NCI-H128 (cell line): ENCODE measurements around the gene OR52B2.

ENCODE experiments used
- DNase-seq: peaks from one replicate; lab custom pipeline; 2025; ENCODE audit not compliant: unreplicated experiment; lab: John Stamatoyannopoulos, UW

Gene OR52B2

DNA sequence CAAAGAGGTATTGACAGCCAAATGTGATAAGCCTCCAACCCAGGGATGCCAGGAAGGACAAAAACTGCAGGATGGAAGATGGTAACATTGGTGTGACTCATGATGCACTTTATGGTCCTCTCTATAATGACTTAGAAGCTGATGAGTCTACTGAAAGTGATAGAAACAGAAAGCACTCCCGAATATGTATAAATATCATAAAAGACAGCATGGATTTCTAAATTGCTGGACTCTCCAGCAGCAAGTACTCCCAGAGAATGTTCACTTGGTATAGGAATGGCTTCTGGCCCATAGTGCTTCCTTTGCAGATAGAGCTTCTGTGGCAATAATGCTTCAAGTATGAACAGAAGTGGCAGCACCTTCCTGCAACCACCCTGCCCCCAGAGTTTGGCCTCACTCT, at the start of gene OR52B2:
TSS of gene OR52B2 (minus strand) at position 101 of the 400 bp plus-strand sequence. CDS start at position 101, 0 bp downstream.
- no peak for DNase-seq

DNA sequence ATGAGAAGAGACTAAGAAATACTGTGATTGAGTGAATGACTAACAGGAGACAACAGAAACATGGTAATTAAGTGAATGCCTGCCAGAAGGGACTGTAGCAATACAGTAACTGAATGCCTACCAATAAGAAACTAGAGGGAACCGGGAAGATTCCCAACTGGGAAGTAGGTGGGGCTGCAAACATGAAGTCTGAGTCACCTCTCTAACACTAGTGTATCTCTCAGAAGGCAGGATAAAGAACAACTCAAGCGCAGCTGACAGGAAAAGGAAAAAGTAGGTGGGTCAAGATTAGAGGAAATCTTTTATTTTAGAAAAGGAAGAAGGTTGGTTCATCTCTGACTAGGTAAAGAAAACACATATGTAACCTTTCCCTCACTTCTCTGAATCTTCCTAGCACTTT, 49.2 kb upstream of the OR52B2 start:
- no peak for DNase-seq

DNA sequence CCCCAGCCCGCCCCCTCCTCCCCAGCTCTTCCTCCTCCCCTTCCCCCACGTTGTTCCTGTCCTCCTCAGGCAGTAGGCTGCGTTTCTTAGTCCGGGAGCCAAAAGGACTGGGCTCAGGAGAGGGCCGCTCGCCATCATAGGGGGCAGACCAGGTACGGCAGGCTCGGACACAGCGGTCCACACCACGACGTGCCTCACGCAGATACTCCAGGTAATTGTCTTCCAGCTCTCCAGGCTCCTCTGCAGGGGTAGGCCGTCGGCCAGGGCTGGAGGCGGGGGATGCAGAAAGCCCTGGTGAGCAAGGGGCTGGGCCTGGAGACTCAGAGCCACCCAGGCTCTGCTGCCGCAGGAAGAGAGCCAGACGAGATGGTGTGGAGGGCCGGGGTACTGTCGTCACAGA, 47.6 kb upstream of the OR52B2 start:
- DNase-seq: no peak

DNA sequence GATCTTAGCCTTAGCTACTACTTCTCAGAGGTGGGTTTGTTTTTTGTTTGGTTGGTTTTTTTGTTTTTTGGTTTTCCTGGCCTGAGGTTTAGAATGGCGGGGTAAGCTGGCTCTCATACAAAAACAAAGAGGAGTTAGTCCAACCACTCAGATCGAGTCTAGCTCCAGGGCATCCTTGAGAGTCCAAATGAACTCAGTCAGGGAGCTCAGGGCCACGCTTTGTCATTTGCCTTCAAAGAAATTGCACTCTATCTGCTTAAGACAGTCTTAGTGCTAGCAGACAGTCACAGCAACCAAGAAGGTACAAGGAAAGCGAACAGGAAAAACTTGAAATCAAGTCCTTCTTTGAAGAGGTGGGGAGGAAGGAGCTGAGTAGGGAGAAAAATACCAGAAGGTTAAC, 46.4 kb upstream of the OR52B2 start:
- no peak for DNase-seq

DNA sequence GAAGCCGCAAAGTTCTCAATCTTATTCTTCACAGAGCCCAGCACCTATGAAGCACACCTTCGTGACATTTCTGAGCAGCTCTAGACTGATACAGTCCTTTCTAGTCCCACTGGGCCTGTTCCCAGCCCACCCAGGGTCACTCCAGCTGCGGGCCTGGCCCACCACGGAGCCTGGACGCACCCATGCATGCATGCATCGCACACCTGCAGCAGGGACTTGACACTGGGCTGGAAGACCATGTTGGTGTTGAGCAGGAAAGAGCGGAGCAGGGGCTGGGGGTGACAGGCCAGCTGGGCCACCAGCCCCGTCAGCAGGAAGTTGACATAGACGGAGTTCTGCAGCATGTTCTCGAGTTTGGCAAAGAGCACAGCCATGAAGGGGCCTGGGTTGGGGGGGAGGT, 44.4 kb upstream of the OR52B2 start:
- no peak for DNase-seq

DNA sequence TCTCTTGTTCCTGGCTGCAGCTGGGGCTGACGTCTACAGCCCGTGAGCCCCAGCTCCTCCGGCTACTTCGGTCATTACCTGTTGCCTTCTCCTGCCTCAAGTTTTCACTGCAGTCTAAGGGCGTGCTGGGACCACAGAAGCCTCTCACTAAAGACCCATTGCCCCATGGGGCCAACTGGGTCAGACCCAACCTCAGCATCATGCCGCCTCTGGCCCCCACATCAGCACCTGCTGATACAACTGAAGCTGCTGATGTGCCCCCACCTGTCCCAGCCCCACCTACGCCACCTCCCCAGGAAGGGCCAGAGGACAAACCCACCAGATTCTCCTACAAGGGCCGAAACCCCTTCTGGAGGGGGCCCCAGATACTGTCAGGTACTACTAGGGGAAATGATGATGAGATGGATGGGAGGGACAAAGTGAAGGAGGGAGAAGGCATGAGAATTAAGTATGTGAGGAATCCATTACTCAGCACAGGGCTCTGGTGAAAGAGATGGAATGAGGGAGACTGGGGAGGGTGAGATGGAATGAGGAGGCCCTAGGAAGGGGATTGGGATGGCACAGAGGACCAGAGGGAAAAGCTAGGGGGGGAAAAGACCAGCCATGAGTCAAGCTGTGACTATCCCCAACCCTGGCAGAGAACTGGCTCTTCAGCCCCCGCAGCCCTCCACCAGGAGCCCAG, 40.3 kb upstream of the OR52B2 start:
- no peak for DNase-seq

DNA sequence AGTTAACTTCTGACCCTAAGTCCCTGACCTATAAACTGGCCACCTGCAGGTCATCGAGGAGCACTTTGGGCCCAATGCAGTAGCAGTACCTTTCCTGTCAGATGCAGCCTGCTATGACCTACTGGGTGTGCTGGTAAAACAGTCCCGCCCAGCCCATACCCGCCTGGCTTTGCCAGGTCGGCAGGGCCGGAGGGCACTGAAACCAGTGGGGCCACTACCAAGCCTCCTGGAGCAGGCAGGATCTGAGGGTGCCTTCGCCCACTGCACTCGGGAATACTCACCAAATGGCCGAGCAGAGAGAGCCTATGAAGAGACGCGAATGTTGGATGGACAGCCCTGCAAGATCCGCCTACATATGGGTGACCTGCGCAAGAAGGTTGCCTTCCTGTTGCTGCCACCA, 39.7 kb upstream of the OR52B2 start:
- no peak for DNase-seq

DNA sequence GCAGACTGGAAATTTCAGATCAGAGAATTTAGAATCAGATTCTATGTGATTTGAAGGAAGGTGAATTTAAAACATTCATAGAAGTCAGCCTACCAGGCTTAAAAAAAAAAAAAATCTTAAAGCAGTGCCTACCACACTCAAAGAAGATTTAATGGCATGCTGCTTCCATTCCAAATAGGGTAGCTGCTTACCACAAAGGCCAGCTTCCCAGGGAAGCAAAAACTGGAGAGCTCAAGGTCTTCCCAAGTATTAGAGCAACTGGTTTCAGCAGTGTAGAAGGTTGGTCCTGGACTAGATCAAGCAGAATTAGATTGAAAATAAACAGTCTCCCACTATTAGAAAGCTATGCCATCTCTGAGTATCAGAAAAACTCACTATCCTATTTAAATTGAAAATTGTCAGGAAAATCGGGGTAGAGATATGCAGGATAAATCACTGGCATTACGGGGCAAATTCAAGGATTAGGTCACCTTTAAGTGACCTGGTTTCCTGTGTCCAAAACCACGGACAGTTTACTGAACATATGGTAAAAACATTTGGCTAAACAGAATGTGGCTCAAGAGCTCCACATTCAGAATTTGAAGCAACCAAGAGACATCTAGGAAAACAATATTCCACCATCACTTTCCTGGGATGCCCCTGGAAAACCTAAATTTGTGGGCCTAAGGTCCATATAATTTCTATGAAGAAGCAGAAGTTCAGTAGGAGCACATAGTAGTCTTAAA, 36.5 kb upstream of the OR52B2 start:
- DNase-seq: no peak

DNA sequence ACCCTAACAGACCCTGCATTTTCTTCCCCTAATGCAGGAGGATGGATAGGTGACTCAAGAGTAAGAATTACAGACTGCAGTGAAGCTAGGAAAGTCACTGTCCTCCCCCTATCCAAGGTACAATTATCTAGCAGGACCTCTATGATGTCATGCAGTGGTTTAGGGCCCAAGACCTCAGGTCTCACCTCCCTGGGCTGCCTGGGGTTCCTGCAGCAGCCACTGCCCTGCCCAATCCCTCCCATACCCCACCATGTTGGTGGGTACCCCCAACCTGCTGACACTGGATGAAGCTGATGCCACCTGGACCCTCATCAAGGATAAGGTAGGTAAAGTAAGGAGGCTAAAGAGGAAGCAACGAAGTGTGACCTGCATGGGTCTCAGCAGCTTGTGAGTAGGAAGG, 35.2 kb upstream of the OR52B2 start, which contains the start of gene C11orf42:
TSS of gene C11orf42 (plus strand) at position 192 of the 400 bp plus-strand sequence. CDS start at position 251, 59 bp downstream.
- no peak for DNase-seq

DNA sequence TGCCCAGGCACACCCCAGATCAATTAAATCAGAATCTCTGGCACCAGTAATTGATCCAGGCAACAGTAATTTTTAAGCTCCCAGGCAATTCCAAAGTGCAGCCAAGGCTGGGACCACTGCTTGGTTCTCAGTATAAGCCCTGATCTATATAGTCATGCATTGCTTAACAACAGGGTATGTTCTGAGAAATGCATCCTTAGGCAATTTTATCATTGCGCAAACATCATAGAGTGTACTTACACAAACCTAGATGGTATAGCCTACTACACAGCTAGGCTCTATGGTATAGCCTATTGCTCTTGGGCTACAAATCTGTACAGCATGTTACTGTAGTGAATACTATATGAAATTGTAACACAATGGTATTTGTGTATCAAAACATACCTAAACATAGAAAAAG, 34.6 kb upstream of the OR52B2 start:
- DNase-seq: no peak

DNA sequence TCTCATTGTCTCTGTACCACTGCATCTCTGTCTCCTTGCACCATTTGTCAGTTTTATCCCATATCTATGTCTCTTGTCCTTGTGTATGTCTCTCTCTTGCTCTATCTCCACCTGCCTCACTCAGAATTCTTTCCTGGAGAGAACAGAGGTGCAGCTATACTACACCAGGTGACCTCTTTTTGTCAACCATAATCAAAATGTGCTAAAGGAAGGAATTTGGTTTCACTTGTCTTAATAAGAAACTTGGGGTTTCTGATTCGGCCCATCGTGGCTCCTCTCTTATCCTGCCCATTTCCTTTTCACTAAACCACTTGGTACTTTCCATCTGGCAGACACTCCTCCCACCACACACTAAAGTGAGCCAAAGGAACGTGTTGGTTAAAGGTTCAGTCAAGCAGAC, 33.2 kb upstream of the OR52B2 start:
- DNase-seq: no peak

DNA sequence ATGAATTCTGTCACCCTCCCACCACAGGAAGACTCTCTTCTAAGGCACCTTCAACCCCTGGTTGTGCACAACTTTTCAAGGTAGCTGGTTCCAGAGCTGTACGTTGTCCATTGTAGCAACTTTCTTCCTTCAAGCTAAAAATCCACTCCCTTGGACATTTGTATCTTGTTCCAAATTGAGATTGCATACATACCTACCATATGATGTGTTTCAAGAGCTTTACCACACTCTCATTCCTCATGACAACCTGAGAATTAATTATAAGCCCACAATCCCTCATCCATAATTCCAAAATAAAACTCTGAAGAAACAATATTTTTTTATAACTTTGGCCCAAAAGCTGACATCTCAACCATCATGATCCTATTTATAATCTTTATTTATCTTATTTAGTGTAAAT, 31.9 kb upstream of the OR52B2 start:
- DNase-seq: no peak

DNA sequence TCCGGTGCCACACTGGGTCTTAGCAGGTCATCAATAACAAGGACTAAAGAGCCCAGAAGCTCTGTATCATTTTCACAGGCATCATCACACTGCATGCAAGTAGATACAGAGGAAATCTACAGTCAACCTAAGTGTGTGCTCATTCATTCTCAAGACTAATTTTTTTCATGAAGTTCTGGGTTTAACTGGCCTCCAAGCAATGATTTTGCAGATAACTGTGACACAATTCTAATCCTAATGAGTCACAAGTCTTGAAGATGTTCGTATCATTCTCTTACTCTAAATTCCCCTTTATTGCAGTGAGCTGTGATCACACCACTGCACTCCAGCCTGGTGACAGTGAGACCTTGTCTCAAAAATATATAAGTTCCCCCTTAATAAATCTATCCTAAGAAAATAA, 31.4 kb upstream of the OR52B2 start:
- no peak for DNase-seq

DNA sequence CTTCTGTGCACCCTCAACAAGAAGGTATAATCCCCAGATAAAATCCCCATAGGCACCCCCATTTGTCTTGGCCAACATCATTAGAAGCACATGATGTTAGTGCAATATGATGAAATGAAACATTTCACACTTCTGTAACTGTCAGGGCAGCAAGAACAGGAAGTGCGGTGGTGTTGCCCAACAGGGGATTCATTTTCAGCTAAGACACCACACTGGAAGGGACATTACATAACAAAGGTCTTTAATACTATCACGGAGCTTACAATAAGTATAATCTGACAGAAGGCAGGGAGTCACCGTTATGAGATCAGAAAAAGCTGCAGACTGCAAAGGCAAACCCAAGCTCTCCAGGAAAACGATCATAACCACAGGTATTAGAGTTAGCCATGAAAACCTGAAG, 30.8 kb upstream of the OR52B2 start:
- no peak for DNase-seq

DNA sequence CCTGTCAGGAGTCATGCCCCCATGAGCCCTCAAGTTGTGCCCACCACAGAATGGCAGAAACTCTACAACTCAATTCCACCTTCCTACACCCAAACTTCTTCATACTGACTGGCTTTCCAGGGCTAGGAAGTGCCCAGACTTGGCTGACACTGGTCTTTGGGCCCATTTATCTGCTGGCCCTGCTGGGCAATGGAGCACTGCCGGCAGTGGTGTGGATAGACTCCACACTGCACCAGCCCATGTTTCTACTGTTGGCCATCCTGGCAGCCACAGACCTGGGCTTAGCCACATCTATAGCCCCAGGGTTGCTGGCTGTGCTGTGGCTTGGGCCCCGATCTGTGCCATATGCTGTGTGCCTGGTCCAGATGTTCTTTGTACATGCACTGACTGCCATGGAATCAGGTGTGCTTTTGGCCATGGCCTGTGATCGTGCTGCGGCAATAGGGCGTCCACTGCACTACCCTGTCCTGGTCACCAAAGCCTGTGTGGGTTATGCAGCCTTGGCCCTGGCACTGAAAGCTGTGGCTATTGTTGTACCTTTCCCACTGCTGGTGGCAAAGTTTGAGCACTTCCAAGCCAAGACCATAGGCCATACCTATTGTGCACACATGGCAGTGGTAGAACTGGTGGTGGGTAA, 29.2 kb upstream of the OR52B2 start, which contains the start of gene OR52W1:
TSS of gene OR52W1 (plus strand) at position 51 of the 637 bp plus-strand sequence. CDS start at position 51, 0 bp downstream.
- no peak for DNase-seq

DNA sequence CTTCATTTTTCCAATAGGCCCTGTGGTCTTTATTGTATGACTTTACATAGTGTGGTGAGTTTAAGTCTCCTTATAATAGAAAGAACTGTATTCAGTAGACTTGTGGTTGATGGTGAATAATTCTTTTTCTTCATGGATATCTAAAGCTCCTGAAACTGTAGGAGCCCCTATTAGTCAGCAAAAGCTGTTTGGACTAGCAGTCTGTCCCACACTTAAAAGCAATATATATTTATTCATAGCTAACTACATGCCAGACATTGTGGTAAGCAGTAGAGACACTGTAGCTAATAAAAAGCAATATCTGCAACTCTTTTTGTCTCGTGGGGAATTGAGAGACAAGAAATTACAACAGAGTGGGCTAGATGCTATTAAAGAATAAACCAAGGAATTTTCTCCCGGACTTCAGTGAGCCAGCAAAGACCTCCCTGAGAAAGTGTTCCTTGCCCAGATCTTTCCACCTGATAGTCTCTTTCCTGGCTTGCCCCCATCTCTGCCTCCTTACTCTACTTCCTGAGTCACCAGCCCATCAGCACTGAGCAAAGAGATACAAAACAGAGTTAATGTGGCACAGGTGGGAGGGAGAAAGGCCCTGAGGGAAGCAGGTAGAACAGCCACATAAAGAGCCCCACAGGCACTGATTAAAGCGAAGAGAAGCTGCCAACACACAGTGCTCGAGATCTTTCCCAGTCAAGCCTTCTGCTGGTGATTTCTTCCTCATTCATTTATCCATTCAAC, 27.5 kb upstream of the OR52B2 start:
- DNase-seq: no peak

DNA sequence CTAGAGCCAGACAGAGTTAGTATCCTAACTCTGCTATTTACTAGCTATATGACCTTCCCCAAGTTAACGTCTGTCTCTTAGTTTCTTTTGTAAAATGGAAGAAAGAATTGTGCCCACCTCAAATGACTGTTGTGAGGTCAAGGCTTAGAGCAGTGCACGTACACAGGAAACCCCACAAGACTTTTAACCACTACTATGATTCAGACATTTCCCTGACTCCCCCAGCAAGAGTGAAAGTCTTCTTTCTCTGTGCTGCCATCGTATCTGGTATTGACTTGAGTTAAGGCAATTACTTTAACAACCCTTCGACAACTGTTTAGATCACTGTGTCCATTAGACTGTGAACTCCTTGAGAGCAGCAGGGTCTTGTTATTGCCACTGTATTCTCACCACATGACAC, 26.3 kb upstream of the OR52B2 start:
- DNase-seq: no peak

DNA sequence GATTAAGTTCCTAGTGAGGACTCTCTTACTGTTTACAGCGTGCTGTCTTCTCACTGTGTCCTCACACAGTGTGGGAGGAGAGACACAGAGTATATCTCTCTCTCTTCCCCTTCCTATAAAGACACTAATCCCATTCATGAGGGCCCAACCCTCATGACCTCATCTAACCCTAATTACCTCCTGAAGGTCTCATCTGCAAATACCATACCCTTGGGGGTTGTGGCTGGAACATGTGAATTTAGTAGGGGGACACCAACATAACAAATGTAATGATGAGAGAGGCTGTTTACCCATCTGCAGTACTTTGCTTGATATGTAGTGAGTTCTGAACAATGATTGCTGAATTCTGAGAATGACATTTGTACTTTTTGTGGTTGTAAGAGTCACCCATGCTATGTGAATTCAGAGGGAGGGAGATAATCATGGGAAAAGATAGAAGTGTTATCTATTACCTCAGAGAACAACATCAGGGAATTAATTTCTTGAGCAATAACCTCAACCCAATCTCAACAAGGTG, 24.0 kb upstream of the OR52B2 start:
- no peak for DNase-seq

DNA sequence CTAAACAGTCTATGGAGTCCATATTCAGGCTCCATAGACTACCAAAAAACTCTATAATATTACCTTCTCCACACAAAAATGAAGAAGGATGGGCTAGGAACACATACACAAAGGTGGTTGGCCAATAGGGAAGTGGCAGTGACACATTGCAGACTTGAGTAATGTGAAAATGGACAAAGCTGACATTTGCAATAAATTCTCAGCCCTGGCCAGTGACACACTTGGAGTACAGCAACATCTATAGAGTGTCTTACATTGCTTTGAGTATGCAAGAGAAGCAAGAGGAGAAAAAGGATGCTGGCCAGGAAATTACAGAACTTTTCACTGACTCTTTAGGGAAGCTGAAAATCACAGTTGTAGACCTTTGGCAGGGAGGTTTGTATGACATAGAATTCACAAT, 21.6 kb upstream of the OR52B2 start:
- DNase-seq: no peak

DNA sequence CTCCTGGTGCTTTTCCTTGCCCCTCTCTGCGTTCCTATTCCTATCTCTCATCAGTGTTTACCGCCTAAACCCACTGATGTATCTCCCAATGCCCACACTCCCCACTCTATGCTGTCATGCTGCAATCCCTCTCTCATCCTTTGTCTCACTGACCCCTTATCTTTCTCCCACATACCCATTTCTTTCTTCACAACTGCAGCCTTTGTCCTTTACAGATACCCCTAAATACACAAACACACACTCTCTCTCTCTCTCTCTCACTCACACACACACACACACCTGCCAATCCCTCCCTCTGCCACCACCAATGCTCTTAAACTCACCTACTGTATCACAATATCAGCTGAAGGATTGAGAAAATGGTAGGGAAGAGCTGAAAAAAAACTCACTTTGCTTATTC, 5.3 kb upstream of the OR52B2 start:
- no peak for DNase-seq
